Cardiac septum (tissue), 1 donor: ENCODE data around the gene CNRIP1. TPM values are rescaled to one million over a fixed set of nuclear protein-coding genes. Genes with fewer than 3 reads are reported as not detected.
"Not testable (repeated sequence)": the region's sequence is repeated elsewhere in the genome, so short reads cannot be mapped to it uniquely, and the experiment has no call there.

Source experiments
- DNase-seq: peaks from one replicate; pipeline ENCODE4 v3.0.0-alpha.2; 2020; ENCODE audit warnings: low spot score
- intact Hi-C: fragments of 100-400 bp; cut with DNase I; formaldehyde crosslinking; loops from one replicate; pipeline ENCODE4 v1.14.0; 2022
- long read RNA-seq: library from polyadenylated mRNA; unstranded; transcript quantifications from one replicate; pipeline ENCODE4 v2.0.0, GENCODE V29; 2021
- total RNA-seq: library from RNA; stranded (reverse); fragmentation: NEBNext Ultra II Directional; extraction: Animal tissue kit (Norgen Biotek cat#: 25700); gene quantifications from one replicate; pipeline ENCODE4 v1.2.1, GENCODE V29; 2021
- donor health status: DM: no; HTN: no; CAD: no.

Gene CNRIP1, protein sequence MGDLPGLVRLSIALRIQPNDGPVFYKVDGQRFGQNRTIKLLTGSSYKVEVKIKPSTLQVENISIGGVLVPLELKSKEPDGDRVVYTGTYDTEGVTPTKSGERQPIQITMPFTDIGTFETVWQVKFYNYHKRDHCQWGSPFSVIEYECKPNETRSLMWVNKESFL
- 10.1 TPM for total RNA-seq
- long read RNA-seq, transcript CNRIP1-201 (3 exons, 1,953 nt): major isoform, 10 of 21 reads
- long read RNA-seq, partial matches to known transcripts: 3 of 21 reads
- long read RNA-seq, other reads (novel, unspliced or antisense): 6 of 21 reads

DNA sequence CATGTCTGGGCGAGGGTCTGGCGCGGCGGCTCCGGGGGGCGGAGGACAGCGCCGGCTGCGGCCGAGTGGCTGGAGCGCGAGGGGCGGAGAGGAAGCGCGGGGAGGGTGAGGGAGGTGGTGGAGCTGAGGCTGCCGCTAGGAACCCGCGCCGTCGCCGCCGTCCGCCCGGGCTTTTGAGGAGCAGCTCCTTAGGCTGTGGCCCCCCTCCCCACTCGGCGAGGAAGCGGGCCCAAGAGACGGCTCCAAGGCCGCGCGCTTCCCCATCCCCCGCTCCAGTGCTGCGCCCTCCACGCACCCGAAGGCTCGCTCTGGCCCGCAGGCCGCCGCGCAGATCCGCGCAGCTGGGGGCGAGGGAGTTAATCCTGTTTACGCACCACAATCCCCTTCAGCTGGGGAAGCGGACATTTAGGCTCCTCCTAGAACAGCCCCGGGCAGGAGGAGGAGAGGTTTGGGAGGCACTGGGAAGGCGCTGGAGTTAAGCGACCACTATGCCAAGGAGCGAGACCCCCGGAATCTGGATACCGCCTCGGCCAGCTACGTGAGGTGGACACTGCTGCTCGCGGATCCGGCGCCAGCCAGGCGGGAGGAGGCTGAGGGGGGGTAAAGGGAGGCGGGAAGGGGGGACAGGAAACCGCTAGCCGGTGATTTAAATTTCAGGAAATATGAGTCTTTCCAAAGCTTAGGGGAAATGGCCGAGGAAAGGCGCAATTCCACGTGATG lies at the start of gene CNRIP1:
Gene CNRIP1, minus strand, starts transcription at position 552 of the 720 bp plus-strand sequence. Its CDS starts 549 bp downstream, at position 3.
- DNase-seq: peak; percentile 87
- intact Hi-C loops: no loop called here

DNA sequence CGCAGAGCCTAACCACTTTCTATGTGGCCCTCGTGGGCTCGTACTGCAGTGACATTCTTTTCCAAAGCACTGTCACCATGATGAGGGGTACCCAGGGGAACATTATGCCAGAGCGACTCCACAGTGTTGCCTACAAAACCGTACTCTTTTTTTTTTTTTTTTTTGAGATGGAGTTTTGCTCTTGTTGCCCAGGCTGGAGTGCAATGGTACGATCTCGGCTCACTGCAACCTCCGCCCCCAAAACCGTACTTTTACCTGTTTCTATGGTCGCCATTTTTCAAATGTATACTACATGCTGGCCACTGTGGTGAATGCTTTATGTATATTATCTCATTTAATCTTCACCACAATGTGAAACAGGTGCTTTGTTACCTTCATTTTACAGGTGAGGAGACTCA lies 49.6 kb upstream of the CNRIP1 start:
- DNase-seq: no peak
- intact Hi-C loops: no loop called here

DNA sequence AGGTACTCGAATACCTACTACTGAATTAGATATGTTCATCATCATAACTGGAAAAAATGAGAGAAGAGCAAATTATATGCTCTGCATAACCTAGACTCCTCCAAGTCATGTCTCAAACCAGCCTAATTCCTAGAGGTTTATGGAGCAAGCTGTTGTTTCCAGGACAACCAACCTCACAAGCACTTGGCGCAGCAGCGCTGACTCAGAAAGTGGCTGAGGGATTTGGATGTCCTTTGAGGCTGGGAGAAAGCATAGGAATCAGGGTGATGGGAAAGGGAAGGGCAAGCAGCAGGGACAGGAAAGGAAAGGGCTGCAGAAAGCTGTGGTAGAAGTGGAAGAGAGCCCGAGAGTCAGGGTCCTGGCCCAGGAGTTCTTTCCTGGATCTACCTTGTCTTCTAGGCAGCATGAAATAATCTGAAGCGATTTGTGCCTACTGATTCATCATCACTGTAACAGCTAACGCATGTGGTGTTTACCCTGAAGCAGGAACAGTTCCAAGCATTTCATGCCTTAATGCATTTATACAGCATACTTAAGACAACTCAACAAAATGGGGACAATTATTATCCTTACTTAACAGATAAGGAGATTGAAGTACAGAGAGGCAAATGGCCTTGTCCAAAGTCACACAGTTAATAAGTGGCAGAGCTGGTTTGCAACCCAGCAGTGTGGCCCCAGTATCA lies 49.0 kb upstream of the CNRIP1 start:
- DNase-seq: no peak
- intact Hi-C loops: no loop called here

DNA sequence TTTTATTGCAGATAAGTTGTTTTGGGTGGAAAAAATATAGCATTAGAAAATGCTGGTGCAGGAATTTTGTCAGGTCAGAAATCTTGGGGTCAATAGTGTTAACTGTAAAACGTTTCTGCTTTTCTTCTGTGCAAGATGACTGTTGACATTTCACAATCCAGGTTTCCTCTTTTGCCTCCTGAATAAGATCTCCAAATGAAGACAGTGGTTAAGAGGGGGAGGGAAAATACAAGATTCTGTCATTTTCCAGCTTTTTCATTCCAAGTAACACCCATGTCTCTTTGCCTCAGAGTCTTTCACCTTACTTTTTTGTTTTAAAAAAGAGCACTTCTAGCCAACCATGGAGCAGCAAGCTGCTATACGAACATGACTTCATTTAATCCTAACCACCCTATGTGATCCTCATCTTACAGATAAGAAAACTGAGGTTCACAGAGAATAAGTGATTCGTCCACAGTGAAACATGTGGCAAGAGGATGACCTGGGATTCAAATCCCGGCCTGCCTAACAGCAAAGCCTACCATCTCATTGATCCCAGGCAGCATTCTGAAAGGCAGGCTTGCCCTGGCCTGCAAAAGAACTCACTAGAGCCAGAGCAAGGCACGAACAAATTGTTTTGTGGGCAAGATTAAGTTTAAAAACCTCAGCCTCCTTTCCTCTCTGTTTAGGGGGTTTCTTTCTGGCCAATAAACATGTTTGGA lies 48.4 kb upstream of the CNRIP1 start:
- no peak for DNase-seq
- intact Hi-C loops: no loop called here

DNA sequence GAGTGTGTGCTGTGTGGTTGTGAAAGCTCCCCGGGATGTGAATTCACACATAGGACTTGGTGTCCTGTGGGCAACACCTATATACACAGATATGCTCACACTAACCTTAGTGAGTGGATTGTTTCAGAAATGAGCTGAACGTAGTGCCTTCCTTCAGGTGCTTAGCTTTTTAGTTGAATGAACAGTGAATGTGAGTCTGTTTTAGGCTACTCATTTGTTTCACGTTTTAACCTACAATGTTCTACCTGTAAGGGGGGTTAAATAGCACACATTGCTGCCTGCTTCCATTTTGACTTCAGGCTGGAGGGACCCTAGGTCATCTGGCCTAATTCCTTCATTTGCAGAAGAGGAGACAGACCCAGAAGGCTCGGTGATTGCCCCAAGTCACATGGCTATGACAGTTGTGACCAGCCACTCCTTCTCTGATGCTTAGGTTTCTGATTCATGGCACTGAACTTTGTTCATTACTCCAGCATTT lies 46.4 kb upstream of the CNRIP1 start:
- intact Hi-C loops: no loop called here
- DNase-seq: no peak

DNA sequence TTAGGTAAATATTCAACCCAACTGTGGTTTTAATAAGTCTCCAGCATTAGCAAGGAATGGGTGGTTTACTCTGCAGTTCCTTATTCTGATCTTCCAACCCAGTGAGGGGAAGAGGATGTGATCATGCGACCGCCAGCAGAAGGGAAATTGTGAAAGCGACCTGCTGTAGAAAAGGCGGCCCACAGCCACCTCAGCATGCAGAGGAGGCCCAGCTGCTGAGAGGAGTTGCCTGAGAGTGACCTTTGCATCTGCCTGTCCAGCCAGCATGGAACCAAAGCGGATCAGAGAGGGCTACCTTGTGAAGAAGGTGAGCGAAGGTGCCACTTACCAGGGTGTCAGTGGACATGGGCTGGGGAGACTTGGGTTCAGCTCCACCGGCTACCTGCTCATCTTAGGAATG lies 45.3 kb upstream of the CNRIP1 start, which contains the start of gene PLEK:
Gene PLEK, plus strand, starts transcription at position 196 of the 400 bp plus-strand sequence. Its CDS starts 70 bp downstream, at position 266.
- intact Hi-C loops: no loop called here
- DNase-seq: peak; percentile 93

DNA sequence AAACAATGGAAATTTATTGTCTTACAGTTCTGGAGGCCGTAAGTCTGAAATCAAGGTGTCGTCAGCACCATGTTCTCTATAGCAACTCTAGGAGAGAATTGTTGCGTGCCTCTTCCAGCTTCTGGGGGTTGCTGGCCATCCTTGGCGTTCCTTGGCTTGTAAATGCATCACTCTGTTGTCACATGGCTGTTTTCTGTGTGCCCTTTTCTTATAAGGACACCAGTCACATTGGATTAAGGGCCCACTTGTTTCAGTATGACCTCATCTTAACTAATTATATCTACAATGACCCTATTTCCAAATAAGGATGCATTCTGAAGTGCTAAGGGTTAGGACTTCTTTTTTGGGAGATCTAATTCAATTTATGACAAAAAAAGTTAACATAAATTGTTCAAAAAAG lies 44.0 kb upstream of the CNRIP1 start:
- intact Hi-C loops: loop anchor here (2.0 to 5.0 kb wide), 2 partner anchors 77 to 241 kb away; no protein-coding TSS in a partner anchor
- no peak for DNase-seq

DNA sequence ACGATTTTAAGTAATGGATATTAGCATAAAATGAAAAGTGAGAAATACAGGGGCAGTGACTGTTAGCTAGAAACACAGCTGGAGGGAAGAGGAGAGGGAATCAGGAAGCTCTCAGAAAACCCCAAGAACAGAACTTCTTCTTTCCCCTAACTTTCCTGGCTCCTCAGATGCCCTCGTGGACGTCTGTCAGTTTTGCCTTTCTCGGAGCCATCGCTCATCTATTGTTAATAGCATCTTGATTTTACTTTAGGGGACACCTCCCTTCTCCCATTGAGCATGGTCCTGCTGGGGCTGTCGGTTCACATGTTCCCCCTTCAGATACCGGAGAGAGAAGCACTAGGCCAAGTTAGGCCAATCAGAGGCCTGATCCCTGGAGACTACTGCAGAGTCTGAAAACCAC lies 43.0 kb upstream of the CNRIP1 start:
- intact Hi-C loops: loop anchor here (2.0 to 5.0 kb wide), 2 partner anchors 78 to 240 kb away; no protein-coding TSS in a partner anchor
- DNase-seq: no peak

DNA sequence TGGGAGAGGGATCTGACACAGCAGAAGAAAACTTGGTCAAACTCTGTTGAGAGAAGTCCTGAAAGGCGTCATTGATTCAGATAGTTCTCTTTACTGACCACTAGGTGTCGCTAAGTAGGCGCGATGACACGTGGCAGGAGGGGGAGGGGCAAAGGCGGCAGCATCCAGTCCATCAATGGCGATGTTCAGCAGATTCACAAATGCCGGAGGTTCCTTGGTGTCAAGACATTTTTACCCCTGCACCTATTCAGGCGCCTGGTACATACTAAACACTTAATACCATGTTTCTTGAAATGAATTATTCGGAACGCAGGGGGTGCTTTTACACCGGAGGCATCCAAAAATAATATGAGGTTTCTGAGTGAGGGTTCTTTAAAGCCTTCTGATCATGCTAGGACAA lies 42.3 kb upstream of the CNRIP1 start:
- peak; percentile 91 for DNase-seq
- intact Hi-C loops: loop anchor here (2.0 to 5.0 kb wide), 2 partner anchors 79 to 240 kb away; no protein-coding TSS in a partner anchor

DNA sequence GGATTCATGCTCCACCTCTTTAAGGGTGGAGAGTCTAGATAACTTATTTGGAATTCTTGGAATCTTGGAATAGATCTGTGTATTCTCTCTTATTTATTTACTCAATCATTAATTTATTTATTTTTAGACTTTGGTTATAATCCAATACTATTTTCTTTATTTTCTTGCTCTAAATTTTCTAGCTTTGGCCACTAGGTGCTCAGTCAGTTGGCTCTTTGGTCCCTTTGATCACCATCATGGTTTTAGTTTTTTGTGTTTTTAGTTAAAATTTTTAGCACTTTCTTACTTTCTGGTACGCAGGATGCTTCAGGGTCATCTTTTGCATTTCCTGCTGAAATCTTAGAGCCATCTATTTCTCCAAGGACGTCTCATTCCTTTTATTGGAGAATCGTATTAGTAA lies 40.1 kb upstream of the CNRIP1 start:
- no peak for DNase-seq
- intact Hi-C loops: loop anchor here (5.0 kb wide), 1 partner anchor 238 kb away; no protein-coding TSS in a partner anchor

DNA sequence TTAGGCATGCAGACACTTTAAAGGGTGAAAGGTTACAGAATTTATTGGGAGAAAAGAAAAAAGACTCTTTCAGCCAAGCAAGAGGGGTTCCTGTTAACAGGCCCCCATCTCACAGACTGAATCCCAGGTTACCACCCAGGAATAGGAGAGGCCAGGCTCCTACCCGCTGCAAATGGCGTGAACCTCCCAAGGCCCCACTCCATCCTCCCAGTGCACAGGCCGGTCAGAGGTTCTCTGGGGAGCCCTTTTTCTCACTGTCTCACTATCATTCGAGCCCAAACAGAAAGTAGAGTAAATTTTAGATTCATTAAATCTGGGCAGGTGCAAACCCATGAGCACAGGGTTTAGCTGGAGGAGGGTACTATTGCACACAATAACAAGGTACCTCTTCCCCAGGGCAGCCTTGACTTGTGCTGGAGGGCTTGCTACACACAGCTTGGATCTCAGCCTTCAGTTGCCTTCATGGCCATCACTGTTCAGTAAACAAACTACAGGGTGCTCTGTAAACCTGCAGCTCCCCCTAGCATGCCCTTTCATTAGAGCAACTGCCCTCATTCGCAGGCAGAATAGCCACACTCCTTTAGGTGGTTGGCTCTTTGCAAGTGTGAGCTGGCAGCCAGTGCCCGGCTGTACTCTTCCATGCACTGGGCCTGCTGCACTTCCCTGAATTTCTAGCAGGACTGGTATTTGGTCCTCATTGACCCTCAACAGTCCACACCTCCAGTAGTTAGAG lies 38.0 kb upstream of the CNRIP1 start:
- no peak for DNase-seq
- intact Hi-C loops: no loop called here

DNA sequence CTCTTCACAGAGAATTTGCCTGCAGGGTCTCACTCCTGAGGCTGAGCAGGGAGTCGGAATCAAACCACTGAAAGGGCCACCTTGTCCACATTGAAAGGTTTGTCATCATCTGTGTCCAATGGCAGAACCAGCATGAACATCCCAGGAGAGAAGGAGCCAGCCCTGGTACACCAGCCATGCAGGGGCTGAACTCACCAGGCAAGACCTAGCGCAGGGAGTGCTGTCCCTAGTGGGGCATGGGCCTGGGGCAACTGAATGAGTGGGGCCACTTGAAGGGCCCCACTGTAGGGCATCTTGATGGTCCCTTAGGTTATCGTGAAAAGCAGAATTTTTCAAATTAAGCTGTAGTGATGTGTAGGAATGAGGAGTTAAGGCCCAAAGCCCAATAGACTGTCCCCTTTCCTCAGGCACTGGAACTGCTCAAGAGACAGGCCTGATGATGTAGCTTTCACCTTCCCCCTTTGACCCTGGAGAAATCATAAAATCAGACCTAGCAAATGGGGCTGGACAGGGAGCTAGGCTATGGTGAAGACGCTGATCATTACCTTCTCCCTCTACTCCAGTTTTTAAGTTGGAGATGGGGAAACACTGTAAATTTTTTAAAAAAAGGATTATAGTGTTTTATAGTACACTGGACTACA lies 37.0 kb upstream of the CNRIP1 start:
- no peak for DNase-seq
- intact Hi-C loops: no loop called here

DNA sequence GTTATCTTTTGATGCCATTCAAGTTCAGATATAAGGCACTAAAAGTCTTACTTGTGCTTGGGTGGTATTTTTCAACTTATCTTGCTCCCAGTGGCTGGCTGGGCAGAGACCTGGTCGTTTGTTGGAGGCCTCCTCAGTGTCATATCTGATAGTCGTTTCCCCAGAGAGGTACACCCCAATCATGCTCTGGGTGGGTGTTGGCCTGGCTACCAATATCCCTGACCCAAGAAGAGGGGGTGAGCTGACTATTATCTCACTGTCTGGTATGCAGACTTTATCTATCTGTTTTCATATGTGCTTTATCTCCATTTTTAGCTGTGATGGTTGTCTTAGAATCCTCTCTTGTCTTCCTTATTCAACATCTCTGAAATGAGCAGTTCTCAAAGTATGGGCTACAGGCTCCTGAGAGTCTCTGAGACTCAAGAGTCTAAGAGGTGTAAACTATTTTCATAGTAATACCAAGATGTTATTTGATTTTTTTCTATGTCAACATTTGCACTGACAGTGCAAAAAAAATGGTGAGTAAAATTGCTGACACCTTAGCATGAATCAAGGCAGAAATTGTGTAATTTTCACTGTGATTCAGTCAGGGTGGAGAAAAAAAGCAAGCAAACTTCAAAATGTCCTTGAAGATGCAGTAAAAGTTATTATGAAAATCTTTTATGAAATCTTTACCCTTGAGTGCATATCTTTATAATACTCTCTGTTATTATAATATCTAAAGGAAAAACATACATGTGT lies 33.1 kb upstream of the CNRIP1 start:
- intact Hi-C loops: no loop called here
- no peak for DNase-seq

DNA sequence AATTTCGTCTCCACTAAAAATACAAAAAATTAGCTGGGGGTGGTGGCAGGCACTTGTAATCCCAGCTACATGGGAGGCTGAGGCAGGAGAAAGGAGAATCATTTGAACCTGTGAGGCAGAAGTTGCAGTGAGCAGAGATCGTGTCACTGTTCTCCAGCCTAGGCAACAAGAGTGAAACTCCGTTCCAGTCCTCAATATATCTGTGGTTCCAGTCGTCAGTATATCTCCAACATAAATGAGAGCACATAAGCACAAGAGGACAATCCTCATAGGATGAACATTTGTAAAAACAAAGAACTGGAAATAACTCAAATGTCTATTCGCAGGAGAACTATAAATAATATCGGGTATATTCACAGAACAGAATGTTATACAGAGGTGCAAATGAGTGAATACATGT lies 32.2 kb upstream of the CNRIP1 start:
- DNase-seq: no peak
- intact Hi-C loops: no loop called here

DNA sequence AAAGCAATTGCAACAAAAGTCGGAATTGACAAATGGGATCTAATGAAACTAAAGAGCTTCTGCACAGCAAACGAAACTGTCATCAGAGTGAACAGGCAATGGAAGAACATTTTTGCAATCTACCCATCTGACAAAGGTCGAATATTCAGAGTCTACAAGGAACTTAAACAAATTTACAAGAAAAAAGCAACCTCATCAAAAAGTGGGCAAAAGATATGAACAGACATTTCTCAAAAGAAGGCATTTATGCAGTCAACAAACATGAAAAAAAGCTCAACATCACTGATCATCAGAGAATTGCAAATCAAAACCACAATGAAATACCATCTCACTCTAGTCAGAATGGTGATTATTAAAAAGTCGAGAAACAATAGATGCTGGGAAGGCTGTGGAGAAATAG lies 29.3 kb upstream of the CNRIP1 start:
- intact Hi-C loops, DNase-seq: not testable (repeated sequence)

DNA sequence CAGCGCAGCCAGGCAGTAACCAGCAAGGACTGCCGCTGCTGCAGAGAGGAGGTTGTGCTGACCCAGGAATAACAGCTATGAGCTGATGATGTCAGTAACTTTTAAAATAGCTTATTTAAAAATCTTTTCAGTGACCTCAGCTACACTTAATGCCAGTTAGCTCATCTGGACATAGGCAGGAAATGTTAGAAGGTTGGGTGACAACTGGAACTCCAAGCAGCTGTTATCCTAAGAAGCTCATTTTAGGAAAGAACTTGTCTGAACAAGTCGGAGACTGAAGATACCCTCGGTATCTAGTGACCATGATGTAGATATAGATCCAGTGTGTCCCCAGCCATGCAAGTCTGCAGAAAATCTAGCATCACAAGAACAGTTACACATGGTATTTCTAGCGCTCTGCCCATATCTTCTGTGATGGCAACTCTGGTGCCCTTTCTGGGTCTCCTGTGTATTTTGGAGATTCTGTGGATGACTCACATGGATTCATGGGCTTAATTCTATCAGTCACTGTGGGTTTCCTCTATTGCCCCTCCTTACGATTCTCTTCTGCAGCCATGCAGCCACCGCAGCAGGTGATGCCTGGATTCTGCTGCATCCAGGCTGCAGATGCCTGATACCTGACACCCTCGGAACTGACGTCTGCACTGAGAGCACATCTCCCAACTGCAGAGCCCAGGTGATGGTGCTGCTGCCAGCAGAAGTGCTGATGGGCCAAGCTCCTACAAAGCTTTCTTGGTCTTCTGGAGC lies 25.6 kb upstream of the CNRIP1 start:
- DNase-seq: no peak
- intact Hi-C loops: no loop called here

DNA sequence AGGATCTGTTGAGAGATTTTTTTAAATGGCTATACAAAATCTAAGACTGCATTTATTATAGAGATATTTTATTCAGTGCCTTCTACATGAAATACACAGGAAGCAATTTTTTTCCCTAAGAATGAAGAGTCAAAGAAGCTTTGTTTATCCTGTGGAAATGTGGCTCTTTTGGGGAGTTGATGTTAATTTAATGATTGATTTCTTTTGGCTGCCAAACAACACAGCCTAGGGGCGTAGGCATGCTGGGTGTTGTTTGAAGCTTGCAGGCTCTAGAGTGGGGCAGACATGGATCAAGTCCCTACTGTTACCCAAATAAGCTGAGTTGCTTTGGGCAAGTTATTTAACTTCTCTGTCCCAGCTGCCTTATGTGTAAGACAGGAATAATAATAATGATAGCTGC lies 24.3 kb upstream of the CNRIP1 start:
- intact Hi-C loops: no loop called here

More for the DNA sequence above, 24.3 kb upstream of the CNRIP1 start:
- DNase-seq: no peak
